Activated T-cell treated with anti-CD3 and anti-CD28 coated beads, Interleukin-2, amount 50 U/mL, for 1 hour (primary cell): Measurements from ENCODE around the gene KLK10.
A peak's percentile ranks its signal among the peaks of the same experiment; 100 is the strongest.

ENCODE experiments used
- DNase-seq: peaks from one replicate; pipeline ENCODE4 v3.0.0-alpha.2; 2020

The KLK10 gene

DNA sequence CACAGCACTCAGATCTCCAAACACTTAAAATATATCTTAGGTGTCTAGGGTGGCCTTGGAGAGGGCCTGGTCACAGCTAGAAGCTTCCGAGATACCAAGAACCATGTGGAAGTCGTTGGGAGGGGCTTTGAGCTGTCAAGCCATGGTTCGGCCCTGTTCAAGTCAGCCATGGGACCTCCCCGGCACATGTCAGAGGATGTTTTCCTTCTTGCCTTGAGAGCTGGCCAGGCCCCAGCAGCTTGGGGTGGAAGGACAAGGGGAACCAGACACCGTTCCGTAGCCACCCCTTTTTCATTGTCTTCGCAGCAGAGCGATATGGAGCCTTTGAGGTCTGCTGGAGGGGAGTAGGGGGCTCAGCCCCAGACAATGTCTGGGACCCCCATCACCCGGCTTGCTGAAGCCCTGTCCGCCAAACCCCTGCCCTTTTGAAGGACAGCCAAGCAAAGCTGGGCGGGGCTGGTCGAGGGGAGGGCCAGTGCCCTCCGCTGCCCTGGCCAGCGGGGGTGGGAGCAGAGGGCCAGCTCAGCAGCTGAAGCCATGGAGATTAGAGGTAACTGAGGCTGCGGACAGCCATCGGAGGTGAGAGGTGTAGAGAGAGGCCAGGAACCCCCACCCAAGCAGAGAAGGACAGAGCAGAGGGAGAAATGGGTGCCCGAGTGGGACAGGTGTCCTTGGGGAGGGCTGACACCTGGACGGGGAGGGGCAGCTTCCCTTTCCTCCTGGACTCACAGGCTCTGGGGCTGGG lies 6.5 kb upstream of the KLK10 start:
- no peak for DNase-seq

- DNase-seq = no peak
These were observed 5.9 kb upstream of the KLK10 start for GRCh38 chr19:51025401-51025800.

- DNase-seq = no peak
These were observed 5.4 kb upstream of the KLK10 start for GRCh38 chr19:51024924-51025323.

- no peak for DNase-seq
These were observed 4.4 kb upstream of the KLK10 start for GRCh38 chr19:51023946-51024345.

- no peak for DNase-seq
These were observed 3.0 kb upstream of the KLK10 start for GRCh38 chr19:51022526-51022925.

- no peak for DNase-seq
These were observed 1.6 kb upstream of the KLK10 start for GRCh38 chr19:51020988-51021651.

GRCh38 chr19:51018745-51019543 lies 565 bp downstream of the KLK10 start:
- no peak for DNase-seq

DNA sequence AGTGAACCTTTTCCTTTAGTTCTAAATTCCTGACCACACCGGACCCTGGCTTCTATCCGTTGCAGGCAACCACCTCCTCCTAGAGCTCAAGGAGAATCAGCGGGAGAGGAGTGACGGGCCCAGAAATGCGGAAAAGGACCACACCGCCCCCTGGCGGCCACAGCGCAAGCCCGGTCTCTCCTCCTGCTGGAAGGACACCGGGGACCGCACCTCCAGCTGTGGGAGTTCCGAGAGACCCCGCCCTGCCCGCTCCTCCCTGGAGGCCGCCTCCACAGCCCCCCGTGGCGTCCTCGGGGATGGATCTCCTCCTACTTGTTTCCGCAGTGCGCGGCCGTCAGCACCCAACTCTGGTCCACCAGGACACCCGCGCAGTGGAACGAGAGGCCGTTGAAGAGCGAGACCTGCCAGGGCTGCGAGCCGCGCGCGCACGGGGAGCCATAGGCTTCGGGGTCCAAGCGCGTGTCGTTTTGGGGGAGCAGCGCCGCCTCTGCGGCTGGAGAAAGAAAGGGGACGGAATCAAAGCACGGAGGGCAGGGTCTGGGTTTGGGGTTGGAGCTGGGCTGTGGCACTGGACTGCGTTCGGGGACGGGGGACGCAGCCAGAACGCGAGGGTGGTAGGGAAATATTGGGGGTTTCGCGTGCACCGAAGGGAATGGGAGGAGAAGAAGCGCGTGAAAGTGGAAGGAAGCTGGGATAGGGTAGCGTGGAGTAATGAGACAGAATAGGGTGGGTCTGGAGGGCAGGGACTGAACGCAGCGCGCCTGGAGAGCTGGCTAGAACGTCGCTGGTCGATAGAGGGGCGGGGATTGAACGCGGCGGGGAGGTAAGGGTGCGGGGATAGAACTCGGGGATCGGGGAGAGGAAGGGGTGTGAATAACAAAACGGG lies 2.5 kb downstream of the KLK10 start:
- DNase-seq = peak; percentile 51

GRCh38 chr19:51015691-51016267 lies 3.7 kb downstream of the KLK10 start:
- DNase-seq = no peak

DNA sequence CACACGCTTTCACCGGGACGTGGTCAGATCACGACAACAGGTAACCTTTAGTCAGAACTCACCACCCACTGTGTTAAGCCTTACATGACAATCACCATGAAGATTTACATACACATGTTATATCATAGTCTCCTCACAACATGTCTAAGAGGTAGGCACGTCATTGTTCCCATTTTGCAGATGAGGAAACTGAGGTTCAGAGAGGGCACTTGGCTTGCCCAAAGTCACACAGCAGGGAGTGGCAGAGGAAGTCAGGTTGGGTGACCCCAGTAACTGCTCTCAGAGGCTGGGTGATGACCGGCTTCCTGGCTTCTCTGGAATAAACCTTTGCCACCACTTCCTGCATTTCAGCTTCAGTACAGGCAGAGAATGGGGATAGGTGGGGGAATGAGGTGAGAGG lies 5.3 kb downstream of the KLK10 start:
- no peak for DNase-seq

DNA sequence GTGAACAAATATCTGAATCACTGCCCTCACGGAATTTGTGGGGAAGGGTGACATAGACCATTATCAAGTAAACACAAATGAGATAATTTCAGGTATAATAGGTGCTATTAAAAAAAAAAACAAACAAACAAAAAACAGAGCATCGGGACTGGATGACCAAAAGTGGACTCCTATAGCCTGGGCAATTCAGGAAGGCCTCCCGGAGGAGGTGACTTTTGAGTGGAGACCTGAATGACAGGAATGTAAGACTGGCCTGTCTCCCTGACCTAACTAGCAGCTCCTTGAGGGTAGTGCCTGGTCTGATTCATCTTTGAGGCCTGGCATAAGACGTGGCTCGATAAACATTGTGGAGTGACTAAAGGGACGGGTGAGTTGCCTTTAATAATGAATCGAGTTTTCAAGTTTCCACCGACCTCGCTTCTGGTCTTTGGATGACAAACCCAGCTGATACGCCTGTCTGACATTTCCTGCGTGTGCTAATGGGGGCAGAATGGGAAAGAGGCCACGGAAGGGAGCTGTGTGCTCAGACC lies 6.8 kb downstream of the KLK10 start:
- DNase-seq = no peak

DNA sequence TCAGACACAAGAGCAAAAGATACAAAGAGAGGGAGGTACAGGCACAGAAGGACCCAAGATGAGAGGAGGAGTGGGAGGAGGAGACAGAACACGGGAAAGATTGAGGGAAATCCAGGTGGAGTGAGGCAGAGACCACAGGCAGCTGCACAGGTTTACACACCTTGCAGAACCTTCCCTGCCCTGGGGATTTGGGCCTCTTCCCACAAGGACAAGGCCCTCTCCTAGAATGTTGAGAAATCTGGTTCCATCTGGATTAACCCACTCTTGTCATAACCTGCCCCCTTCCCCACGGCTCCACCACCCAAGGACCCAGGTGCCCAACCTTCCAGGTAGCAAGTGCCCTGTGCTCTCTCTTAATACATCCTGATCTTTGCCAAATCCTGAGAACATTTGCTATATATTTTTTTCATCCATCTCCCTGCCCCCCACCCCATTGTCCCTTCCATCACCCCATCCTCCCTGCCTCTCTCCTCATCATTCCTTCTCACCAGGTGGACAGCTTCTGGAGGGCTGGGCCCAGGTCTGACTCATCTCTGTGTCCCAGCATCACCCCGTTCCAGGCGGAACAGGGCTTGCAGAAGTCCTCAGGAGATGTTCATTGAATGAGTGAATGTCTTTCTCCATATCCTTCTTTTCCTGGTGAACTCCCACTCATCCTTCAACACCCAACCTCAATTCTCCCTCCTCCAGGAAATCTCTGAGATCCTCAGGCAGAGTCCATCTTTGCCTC lies 9.3 kb downstream of the KLK10 start:
- no peak for DNase-seq

DNA sequence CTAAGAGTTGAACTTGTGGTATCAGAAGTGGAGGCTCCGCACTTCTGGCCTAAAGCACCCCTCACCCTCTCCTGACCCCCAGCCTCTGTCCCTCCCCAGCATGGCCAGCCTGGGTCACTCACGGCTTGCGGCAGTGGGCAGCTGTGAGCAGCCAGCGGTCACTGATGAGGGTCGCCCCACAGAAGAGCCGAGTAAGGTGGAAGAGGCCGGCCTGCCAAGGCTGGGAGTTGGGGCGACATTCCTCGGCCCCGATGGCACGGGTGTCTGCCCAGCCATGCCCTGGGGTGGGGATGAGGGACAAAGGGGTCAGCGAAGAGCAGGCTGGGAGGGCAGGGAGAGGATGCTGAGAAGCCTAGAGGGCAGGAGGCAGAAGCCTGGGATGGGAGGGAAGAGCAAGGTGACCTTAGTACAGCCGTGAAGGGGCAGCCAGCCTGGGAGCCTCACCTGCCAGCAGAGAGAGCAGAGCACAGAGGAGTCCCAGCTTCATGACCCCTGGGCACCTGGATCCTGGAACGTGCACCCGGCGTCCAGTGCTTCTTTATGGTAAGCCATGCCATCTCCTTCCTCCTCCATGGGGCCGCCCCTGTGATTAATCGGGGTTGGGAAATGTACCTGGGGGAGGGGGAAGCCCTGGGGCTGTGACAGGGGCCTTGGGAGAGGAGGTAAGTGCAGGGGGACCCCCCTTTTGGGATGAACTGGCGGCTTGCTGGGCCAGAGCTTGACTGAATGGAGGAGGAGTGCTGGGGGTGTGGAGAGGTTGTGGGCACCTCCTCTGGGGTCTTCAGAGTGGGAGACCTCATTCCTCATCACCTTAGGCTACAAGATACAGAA lies 10.2 kb downstream of the KLK10 start:
- no peak for DNase-seq

DNA sequence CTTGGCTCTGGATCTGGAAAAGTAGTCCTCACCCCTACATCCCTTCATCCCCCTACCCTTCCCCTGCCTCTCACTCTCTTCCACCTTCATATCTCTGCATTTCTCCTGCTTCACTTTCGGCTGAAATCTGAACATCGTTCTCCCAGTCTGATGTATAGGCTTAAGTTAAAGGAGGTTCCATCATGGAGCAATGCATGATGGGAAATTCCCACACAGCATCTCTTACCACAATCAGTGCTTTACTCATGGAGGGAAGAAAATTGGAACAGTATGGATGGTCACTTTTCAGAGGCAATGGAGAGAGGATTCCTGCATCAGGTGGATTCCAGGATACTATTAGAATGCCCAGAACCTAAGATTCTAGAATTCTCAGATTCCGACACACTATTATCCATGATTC lies 12.0 kb downstream of the KLK10 start:
- DNase-seq = no peak

DNA sequence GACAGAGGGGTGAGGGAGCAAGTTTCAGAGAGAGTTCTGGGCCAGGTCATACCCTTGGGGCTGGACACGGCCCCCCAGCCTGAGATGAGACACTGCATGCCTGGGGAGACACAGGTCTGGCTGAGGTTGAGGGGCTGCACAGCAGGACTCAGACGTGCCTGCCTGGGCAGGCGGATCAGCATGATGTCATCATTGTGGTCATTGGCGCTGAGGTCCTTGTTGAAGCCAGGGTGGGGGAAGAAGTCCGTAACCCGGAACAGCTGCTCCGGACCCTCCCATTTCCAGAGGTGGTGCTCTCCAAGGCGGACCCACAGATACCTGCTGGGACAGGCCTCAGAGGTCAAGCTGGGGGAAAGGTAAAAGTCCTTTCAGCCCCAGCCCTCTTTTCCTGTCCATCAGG lies 13.1 kb downstream of the KLK10 start:
- no peak for DNase-seq

DNA sequence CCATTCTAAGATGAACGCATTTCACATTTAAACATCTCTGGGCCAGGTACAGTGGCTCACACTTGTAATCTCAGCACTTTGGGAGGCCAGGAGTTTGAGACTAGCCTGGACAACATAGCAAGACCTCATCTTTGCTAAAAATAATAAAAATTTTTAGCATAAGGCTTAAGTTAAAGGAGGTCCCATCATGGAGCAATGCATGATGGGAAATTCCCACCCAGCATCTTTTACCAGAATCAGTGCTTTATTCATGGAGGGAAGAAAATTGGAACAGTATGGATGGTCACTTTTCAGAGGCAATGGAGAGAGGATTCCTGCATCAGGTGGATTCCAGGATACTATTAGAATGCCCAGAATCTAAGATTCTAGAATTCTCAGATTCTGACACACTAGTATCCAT lies 14.3 kb downstream of the KLK10 start:
- DNase-seq = no peak

DNA sequence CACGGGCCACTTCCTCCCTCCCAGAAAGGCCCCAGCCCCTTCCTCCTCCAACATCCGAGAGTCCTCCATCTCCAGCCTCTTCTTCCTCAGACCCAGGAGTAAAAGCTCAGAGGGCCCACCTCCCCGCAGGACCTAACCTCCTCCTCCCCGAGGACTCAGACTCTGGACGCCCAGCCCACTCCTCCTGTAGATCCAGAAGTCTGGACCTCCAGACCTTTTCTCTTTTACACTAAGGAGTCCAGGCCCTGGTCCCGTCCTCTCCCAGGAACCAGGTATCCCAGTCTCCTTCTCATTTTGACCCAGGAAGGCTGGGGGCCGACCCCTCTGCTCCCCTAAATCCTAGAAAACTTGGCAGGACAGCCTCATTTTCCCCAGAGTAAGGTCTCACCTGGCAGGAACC lies 16.2 kb downstream of the KLK10 start:
- no peak for DNase-seq

DNA sequence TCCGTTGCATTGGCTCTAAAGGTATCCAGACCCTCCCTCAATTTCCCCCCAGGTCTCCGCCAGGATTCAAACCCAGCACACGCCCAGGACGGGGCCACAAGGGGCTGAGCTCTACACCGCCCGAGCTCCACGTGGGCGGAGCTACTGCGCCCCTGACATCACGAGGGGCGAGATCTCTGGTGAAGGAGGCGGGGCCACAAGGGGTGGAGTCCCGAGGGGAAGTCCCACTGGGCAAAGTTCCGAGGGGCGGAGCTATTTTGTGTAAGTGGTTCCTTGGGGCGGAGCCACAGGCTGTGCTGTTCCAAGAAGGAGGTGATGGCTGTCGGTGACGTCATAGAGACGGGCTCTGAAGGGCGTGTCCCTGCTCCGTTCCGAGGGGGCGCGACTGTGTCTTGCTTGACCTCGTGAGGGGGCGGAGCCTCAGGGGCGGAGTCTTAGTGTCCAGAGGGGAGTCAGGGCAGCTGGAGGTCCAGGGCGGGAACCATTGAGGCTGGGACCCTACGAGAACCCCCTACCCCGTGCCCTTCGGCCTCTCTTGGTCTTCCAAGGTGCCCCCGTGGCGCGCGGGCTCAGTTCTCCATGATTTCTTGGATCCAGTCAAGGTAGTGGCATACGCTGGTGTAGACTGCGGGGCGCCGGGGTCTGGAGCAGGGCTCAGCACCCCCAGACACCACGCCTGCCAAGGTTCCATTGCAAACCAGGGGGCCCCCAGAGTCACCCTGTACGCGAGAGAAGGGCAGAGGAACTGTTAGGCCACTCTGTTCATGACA lies 16.8 kb downstream of the KLK10 start:
- no peak for DNase-seq

DNA sequence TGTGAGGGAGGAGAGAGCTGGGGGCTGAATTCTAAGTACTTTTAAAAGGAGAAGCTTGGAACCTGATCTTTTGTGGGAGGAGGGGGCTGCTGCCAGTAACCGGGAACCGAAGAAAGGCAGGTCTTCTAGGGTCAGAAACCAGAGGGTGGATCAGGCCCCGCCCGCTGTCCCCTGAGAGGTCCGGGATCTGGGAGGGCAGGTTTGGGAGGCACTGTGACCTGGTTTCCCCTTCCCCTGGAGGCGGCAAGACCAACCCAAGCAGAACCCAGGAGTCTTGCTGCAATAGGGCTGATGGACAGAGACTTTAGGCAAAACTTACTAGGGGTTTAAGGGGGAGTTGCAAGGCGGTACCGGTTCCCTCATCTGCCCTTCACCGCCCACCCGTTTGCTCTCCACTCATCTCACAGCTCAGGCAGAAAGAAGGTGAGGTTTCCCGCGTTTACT lies 17.4 kb downstream of the KLK10 start:
- DNase-seq = no peak

- no peak for DNase-seq
These were observed 18.0 kb downstream of the KLK10 start, which contains the start of gene KLK8 for GRCh38 chr19:51001515-51001914. TSS of gene KLK8 (minus strand) at chr19:51001604. CDS start at chr19:51001167, 437 bp downstream.
